HepG2 (cell line): Measurements from ENCODE around the gene SPNS1. TPM values are rescaled to one million over a fixed set of nuclear protein-coding genes. Genes with fewer than 3 reads are reported as not detected.

Experiments used
- CEBPZ ChIP-seq: IDR thresholded peaks from 2 replicates; pipeline ENCODE4 v1.6.1; 2012; ENCODE audit warnings: low read length, improper control_type of control experiment
- CENPT ChIP-seq: sonication (generic); formaldehyde crosslinking; IDR thresholded peaks from 2 replicates; pipeline ENCODE4 v1.8.0; 2022; ENCODE audit warnings: low read depth, mild to moderate bottlenecking, moderate library complexity, missing genetic modification reagents
- CSRNP1 ChIP-seq: sonication (generic); formaldehyde crosslinking; IDR thresholded peaks from 2 replicates; pipeline ENCODE4 v1.8.1; 2023; ENCODE audit warnings: mild to moderate bottlenecking, missing genetic modification reagents
- ETV6 ChIP-seq: sonication (generic); formaldehyde crosslinking; conservative IDR thresholded peaks from 2 replicates; pipeline ENCODE4 v1.4.0; 2020; ENCODE audit warnings: missing genetic modification reagents
- FOXK1 ChIP-seq: sonication (generic); formaldehyde crosslinking; IDR thresholded peaks from 2 replicates; pipeline ENCODE4 v1.4.0; 2020; ENCODE audit warnings: low read depth, missing genetic modification reagents, borderline replicate concordance
- HMG20B ChIP-seq: conservative IDR thresholded peaks from 2 replicates; pipeline ENCODE4 v1.6.1; 2016; ENCODE audit warnings: missing genetic modification reagents, missing compliant biosample characterization
- MAX ChIP-seq: IDR thresholded peaks from 2 replicates; pipeline ENCODE4 v1.6.1; 2012; ENCODE audit warnings: inconsistent platforms
- NFRKB ChIP-seq: fragments of 450-650 bp; IDR thresholded peaks from 2 replicates; pipeline ENCODE4 v1.6.1; 2017
- SKI ChIP-seq: fragments of 450-650 bp; IDR thresholded peaks from one replicate; pipeline ENCODE4 v1.6.1; 2018; ENCODE audit warnings: mild to moderate bottlenecking; ENCODE audit not compliant: partially characterized antibody
- SSRP1 ChIP-seq: IDR thresholded peaks from 2 replicates; pipeline ENCODE4 v1.6.1; 2016; ENCODE audit warnings: control low read depth
- SYNCRIP ChIP-seq: fragments of 200-400 bp; formaldehyde crosslinking; IDR thresholded peaks from 2 replicates; pipeline ENCODE4 v1.6.1; 2018; ENCODE audit warnings: mild to moderate bottlenecking, low read depth, low read length; ENCODE audit not compliant: insufficient read depth
- TBX3 ChIP-seq: fragments of 450-650 bp; IDR thresholded peaks from 2 replicates; pipeline ENCODE4 v1.6.1; 2017; ENCODE audit warnings: antibody characterized with exemption, mild to moderate bottlenecking, inconsistent platforms, borderline replicate concordance
- ZBTB33 ChIP-seq: sonication (generic); formaldehyde crosslinking; IDR thresholded peaks from 2 replicates; pipeline ENCODE4 v1.4.0; 2020; ENCODE audit warnings: missing genetic modification reagents
- ZFAT ChIP-seq: sonication (generic); formaldehyde crosslinking; conservative IDR thresholded peaks from 2 replicates; pipeline ENCODE4 v1.8.1; 2023; ENCODE audit warnings: missing genetic modification reagents, inconsistent platforms
- ZFP41 ChIP-seq: sonication (generic); formaldehyde crosslinking; IDR thresholded peaks from 2 replicates; pipeline ENCODE4 v1.4.0; 2020; ENCODE audit warnings: mild to moderate bottlenecking, missing genetic modification reagents, borderline replicate concordance
- ZHX1 ChIP-seq: sonication (generic); formaldehyde crosslinking; IDR thresholded peaks from 2 replicates; pipeline ENCODE4 v1.8.1; 2022; ENCODE audit warnings: low read depth, mild to moderate bottlenecking, missing genetic modification reagents
- ZNF121 ChIP-seq: sonication (generic); formaldehyde crosslinking; IDR thresholded peaks from 2 replicates; pipeline ENCODE4 v1.5.0; 2020; ENCODE audit warnings: mild to moderate bottlenecking, missing genetic modification reagents
- ZNF232 ChIP-seq: sonication (generic); formaldehyde crosslinking; IDR thresholded peaks from 2 replicates; pipeline ENCODE4 v1.4.0; 2020; ENCODE audit warnings: missing genetic modification reagents, borderline replicate concordance
- ZNF264 ChIP-seq: sonication (generic); formaldehyde crosslinking; IDR thresholded peaks from 2 replicates; pipeline ENCODE4 v1.4.0; 2020; ENCODE audit warnings: missing genetic modification reagents
- ZNF747 ChIP-seq: sonication (generic); formaldehyde crosslinking; IDR thresholded peaks from 2 replicates; pipeline ENCODE4 v1.8.1; 2023; ENCODE audit warnings: missing genetic modification reagents, mild to moderate bottlenecking, borderline replicate concordance
- polyA plus RNA-seq, 8 experiments: library from polyadenylated mRNA; depleted of rRNA in 3 of 8; stranded (reverse) in 7 of 8; unstranded in 1 of 8; fragments of >200 nt; fragmentation: Illumina TruSeq in 4 of 8; extraction: Trizol in 4 of 8; gene quantifications; 2 replicates each; pipeline versions ENCODE4 v1.2.1 to v1.2.3, GENCODE V29; 2011 to 2016; ENCODE audit warnings: low read depth in 4 of 8, missing spikeins in 1 of 8, mixed read lengths in 1 of 8; ENCODE audit not compliant: insufficient read depth in 1 of 8
- total RNA-seq, 5 experiments: library from RNA; depleted of rRNA; stranded (reverse); fragments of >200 nt; fragmentation: Illumina TruSeq; extraction: Trizol; gene quantifications; 2 replicates each; pipeline ENCODE4 v1.2.3, GENCODE V29; 2016; ENCODE audit warnings: low read depth in 1 of 5

SPNS1 gene
- total and polyA plus RNA-seq, 2 of the 13 experiments (the other 11 are each of a cell fraction or from before 2014, with no cell fraction given) = 25.6 to 38.8 TPM

- TF ChIP-seq MAX = peak; percentile 61
- no peak; the same call in none of the 2 replicates for TF ChIP-seq CSRNP1 (CRISPR knock-in tag)
- TF ChIP-seq CEBPZ = peak; percentile 89
- TF ChIP-seq ZBTB33 (CRISPR knock-in tag) = no peak
- no peak for TF ChIP-seq ZNF264 (CRISPR knock-in tag)
- TF ChIP-seq SYNCRIP = no peak
- TF ChIP-seq FOXK1 (CRISPR knock-in tag) = peak; percentile 73; the same call in 1 of the 2 replicates
- TF ChIP-seq ZNF747 (CRISPR knock-in tag) = no peak; the same call in 1 of the 2 replicates
- TF ChIP-seq ZNF232 (CRISPR knock-in tag) = no peak; the same call in none of the 2 replicates
- TF ChIP-seq ZHX1 (CRISPR knock-in tag) = no peak; the same call in 1 of the 2 replicates
- TF ChIP-seq ZFAT (CRISPR knock-in tag) = no peak
- TF ChIP-seq TBX3 = peak; percentile 100
- peak; percentile 6 for TF ChIP-seq SKI
- TF ChIP-seq ZFP41 (CRISPR knock-in tag) = no peak
- no peak for TF ChIP-seq NFRKB
- 0 out of 2 replicates have a peak, but pooled peaks have one; percentile 6 for TF ChIP-seq ZNF121 (CRISPR knock-in tag)
- no peak; the same call in 1 of the 2 replicates for TF ChIP-seq ETV6 (CRISPR knock-in tag)
- no peak for TF ChIP-seq SSRP1
- TF ChIP-seq HMG20B (CRISPR knock-in tag) = no peak
- no peak for TF ChIP-seq CENPT (CRISPR knock-in tag)
Observed at GRCh38 chr16:28950648-28951409, 23.7 kb upstream of the SPNS1 start, which contains the start of gene NFATC2IP (continued).
